NCI-H82 (cell line): ENCODE measurements around the gene FBRSL1.
A peak's percentile ranks its signal among the peaks of the same experiment; 100 is the strongest.

ENCODE experiments used
- DNase-seq: peaks from one replicate; lab custom pipeline; 2025; lab: John Stamatoyannopoulos, UW

Gene FBRSL1

GRCh38 chr12:132542661-132543060, 52.7 kb downstream of the FBRSL1 start:
- no peak for DNase-seq

DNA sequence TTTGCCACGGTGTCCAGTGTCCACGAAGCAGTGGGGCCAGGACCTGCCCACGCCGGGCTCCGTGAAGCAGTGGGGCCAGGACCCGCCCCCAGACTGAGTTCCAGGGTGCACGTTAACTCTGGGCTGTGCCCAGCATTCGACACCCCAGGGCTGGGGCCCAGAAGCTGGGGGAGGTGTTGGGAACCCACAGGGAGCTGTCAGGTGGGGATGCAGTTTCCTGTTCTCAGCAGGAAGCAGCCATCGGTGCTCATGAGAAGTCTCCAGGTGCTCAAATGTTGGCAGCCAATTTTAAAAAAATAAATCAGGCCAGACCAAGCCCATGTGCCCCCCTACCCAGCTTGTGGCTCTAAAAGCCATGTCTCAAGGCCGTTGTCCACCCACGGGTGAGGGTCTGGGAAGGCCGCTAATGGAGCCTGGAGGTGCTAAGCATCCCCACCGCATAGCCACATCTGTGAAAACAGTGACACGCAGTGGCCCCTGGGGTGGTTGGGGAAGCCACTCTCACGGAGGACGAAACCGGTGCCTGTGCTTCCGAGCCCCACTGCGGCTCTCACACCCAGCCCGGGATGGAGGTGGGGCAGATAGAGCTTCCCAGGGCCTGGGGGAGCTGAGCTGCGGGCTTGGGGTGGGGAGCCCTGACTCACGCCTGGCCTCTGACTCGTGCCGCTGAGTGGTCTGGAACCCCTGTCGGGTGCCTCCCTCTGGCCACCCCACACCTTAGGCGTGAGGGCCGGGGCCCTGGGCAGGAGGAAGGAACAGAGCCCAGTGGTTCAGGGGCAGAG, 53.5 kb downstream of the FBRSL1 start:
- DNase-seq = no peak

- DNase-seq = peak; percentile 20
Observed at GRCh38 chr12:132544080-132544397, 54.1 kb downstream of the FBRSL1 start.

DNA sequence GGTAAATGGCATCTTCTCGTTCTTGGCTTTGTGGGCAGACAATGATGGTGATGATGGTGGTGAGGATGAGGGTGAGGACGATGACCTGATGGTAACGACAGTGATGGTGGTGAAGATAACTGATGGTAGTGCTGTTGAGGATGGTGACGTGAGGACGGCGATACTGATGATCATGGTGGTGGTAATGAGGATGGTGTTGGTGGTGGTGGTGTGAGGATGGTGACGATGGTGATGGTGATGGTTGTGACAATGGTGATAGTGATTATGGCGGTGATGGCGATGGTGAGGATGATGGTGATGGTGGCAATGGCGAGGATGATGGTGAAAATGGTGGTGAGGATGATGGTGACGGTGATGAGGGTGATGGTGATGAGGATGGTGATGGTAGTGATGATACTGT, 54.5 kb downstream of the FBRSL1 start:
- DNase-seq = no peak

- no peak for DNase-seq
Observed at GRCh38 chr12:132545164-132545953, 55.4 kb downstream of the FBRSL1 start.

DNA sequence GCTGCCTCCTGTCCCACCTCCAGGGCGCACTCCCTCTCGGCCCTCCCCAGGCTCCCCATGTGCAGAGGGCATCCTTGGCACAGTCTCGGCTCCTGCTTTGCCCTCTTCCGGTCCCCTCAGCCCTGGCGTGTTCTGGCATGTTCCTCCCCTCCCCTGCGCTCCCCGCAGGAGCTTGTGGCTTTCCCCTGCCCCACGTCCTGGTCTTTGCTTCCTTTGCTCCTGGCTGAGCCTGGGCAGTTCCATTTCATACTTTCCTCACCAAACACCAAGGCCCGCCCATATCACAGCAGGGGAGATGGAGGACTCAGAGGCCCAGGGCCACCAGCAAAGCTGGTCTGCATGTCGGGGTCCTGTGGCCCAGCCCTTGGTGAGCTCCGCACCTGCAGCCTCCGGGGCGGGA, 56.0 kb downstream of the FBRSL1 start:
- no peak for DNase-seq

GRCh38 chr12:132546647-132547046, 56.7 kb downstream of the FBRSL1 start:
- DNase-seq = peak; percentile 51

DNA sequence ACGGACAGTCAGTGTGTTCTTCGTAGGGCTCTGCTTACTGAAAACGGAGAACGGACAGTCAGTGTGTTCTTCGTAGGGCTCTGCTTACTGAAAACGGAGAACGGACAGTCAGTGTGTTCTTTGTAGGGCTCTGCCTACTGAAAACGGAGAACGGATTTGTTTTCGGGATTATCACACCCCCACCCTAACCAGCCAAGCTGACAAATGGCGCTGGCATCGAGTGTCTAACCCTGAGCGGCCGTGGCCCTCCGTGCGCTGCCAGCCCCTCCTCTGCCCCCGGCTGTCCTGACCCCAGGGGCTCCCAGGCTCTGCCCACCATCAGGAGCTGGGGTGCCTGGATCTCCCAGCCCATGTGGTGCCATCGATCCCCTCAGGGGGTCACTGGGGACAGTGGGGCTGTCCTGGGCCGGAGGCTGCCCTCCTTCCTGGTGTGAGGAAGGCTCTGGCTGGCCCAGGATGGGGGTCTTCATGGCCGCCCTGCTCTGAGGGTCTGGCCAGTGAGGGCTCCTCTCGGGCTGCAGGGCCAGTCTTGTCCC, 57.3 kb downstream of the FBRSL1 start:
- peak; percentile 65 for DNase-seq

GRCh38 chr12:132548430-132549058, 58.6 kb downstream of the FBRSL1 start:
- no peak for DNase-seq

- DNase-seq = no peak
Observed at GRCh38 chr12:132549059-132549458, 59.1 kb downstream of the FBRSL1 start.

GRCh38 chr12:132550014-132550802, 60.3 kb downstream of the FBRSL1 start:
- no peak for DNase-seq

GRCh38 chr12:132550830-132551640, 61.1 kb downstream of the FBRSL1 start:
- DNase-seq = no peak

DNA sequence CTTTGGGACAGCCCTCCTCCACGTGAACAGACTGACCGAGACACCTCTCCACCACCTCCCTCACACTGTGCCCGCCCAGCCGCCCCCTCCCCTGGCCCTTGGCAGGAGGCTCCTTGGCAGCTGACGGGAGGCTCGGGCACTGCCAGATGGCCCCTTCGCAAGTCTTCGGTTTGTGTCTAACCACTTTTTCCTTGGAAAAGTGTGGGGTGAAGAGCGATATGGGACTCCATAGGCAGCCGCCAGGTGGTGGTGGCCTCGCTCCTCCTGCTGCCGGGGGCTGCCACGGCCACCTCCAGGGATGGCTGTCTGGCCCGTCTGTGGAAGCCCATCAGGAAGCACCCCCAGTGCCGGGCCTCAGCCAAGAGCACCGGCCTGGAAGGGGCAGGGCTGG, 61.7 kb downstream of the FBRSL1 start:
- no peak for DNase-seq

GRCh38 chr12:132554845-132555630, 65.1 kb downstream of the FBRSL1 start:
- peak; percentile 28 for DNase-seq

DNA sequence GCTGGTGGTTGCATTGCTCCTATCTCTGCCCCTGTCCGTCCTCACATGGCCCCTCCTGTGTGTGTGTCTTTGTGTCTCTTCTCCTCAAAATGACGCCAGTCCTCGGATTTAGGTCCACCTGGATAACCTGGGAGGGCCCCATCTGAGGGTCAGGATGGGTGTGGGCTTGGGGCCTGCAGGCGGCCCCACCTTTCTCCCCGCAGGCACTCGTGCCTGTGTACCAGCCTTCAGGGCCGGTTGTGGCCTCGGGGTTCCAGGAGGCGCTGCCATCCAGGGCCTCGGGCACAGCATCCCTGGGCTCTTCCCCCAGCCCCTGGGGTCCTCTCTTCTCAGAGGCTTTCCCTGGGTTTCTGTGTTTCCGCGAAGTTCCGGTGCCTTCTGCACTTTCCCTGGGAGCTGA, 65.7 kb downstream of the FBRSL1 start:
- DNase-seq = no peak

- DNase-seq = no peak
Observed at GRCh38 chr12:132556216-132556615, 66.3 kb downstream of the FBRSL1 start.

DNA sequence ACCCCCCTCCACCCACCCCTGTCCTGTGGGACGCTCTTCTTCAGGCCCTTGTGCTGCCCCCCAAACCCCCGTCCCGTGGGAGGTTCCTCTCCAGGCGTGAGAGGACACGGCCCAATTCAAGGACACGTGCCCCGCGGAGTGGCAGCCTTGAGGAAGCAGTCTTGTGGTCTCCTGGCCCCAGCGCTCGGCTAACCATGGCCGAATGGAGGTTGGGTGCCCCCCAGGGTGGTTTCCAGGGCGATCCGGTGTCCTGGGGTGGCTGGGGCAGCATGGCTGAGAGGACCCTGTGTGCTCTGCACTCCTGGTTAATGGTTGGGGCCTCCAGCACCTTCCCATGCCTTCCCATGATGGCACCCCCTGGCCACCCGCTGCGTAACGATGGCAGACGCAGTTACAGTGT, 66.8 kb downstream of the FBRSL1 start:
- no peak for DNase-seq

- no peak for DNase-seq
Observed at GRCh38 chr12:132557291-132558015, 67.5 kb downstream of the FBRSL1 start.

GRCh38 chr12:132558042-132558856, 68.3 kb downstream of the FBRSL1 start:
- DNase-seq = peak; percentile 71
